Measurements from ENCODE around the gene SLC26A6. TPM values are rescaled to one million over a fixed set of nuclear protein-coding genes. Genes with fewer than 3 reads are reported as not detected.

Gene SLC26A6
- total RNA-seq, 1 donor from 2014 or later, result 76.1 TPM

DNA sequence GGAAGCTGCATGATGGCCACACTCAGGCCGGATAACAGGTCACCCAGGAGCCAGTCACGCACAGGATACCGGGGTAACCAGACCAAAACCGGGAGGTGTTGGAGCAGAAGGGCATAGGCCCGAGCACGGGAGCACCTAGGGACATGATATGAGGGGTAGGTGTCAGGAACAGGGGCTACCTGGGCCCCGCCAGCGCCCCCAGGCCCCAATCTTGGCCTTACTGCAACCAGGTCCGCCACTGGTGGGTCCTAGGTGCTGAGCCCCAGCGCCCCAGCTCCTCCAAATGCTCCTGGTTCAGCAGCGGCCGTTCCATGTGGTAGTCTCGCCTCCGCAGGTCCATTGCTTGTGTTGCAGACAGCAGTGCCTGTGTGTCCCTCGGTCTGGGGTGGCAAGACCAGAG, 2.0 kb downstream of the SLC26A6 start:
- no peak for DNase-seq (ENCODE audit: low spot score)
- no peak overlapping the region for H3K27ac Mint-ChIP-seq (ENCODE audit: unreplicated experiment)
- no peak overlapping the region for H3K4me3 Mint-ChIP-seq (ENCODE audit: unreplicated experiment)
- TF ChIP-seq, protein P1, sequence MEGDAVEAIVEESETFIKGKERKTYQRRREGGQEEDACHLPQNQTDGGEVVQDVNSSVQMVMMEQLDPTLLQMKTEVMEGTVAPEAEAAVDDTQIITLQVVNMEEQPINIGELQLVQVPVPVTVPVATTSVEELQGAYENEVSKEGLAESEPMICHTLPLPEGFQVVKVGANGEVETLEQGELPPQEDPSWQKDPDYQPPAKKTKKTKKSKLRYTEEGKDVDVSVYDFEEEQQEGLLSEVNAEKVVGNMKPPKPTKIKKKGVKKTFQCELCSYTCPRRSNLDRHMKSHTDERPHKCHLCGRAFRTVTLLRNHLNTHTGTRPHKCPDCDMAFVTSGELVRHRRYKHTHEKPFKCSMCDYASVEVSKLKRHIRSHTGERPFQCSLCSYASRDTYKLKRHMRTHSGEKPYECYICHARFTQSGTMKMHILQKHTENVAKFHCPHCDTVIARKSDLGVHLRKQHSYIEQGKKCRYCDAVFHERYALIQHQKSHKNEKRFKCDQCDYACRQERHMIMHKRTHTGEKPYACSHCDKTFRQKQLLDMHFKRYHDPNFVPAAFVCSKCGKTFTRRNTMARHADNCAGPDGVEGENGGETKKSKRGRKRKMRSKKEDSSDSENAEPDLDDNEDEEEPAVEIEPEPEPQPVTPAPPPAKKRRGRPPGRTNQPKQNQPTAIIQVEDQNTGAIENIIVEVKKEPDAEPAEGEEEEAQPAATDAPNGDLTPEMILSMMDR (IDR thresholded peaks at IDR 0.05; ENCODE audit: unreplicated experiment), result no peak
- H3K36me3 Mint-ChIP-seq (ENCODE audit: low read depth, unreplicated experiment), result peaks cover 24% of the 10 kb centered on the region
- H3K9me3 Mint-ChIP-seq (ENCODE audit: unreplicated experiment), result no peaks in the 10 kb centered on the region
- H3K4me1 Mint-ChIP-seq (ENCODE audit: unreplicated experiment), result peaks cover 28% of the 10 kb centered on the region
- H3K27me3 Mint-ChIP-seq (ENCODE audit: unreplicated experiment), result peaks cover 15% of the 10 kb centered on the region

DNA sequence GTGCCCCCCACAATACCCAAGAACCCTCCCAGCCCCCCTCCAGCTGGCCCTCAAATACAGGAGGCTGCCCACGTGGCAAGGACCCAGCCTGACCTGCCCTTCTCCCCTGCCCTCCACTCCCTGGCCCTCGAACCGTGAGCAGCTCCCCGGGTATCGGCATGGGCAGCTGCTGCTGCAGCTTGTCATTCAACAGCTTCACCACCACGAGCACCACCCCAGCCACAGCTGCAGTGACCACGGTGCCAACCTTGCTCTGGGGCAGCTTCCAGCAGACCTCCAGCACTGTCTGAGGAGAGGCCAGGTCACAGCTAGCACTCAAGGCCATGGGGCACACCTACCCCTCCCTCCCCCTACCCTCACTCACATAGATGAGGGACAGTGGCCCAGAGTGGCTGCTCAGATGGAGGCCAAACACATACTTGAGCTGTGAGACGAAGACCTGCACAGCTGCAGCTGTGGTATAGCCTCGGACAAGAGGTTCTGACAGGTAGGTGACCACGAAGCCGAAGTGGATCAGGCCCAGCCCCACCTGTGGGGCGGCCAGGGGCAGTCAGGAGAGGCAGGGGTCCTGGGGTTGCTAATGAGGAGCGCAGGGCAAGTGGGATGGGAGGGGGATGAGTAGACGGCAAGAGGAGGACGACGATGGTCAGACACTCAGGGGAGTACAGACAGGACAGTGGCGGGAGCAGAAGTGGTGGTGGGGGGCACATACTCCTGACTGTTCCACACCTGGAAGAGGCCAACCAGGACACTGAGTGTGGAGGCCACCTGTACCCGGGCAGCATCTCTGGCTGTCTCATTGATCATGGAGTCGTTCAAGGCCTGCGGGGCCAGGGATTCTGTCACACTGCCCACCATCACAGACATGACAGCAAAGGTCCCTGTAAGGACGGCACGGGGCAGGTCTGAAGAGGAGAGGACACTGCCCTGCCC, 3.5 kb downstream of the SLC26A6 start:
- no peak overlapping the region for H3K4me3 Mint-ChIP-seq (ENCODE audit: unreplicated experiment)
- peaks cover 32% of the 10 kb centered on the region for H3K36me3 Mint-ChIP-seq (ENCODE audit: low read depth, unreplicated experiment)
- no peaks in the 10 kb centered on the region for H3K9me3 Mint-ChIP-seq (ENCODE audit: unreplicated experiment)
- H3K27ac Mint-ChIP-seq (ENCODE audit: unreplicated experiment), result no peak overlapping the region
- H3K27me3 Mint-ChIP-seq (ENCODE audit: unreplicated experiment), result peaks cover 14% of the 10 kb centered on the region
- no peak for DNase-seq (ENCODE audit: low spot score)
- peaks cover 13% of the 10 kb centered on the region for H3K4me1 Mint-ChIP-seq (ENCODE audit: unreplicated experiment)
- TF ChIP-seq, protein P1 (IDR thresholded peaks at IDR 0.05; ENCODE audit: unreplicated experiment), result no peak

DNA sequence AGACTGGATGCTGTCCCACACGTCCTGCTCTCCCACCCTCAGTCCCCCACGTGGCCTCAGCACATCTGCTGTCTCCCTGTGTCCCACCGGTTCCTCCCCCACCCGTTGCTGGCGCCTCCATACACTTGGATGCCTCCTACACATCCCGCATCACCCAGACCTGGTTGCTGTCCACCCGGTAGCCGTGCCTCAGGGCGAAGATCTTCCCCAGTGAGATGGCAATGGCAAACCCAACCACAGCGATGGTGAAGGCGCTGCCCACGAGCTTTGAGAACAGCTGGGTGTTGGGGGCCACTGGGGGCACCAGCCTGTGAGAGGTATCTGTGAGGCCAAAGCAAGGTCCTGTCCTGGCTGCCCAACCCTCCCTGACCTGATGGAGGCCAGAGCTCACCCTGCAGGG, 4.4 kb downstream of the SLC26A6 start:
- Mint-ChIP-seq H3K27me3 (ENCODE audit: unreplicated experiment) (peaks cover 11% of the 10 kb centered on the region), H3K27ac (ENCODE audit: unreplicated experiment) (no peak overlapping the region), H3K36me3 (ENCODE audit: low read depth, unreplicated experiment) (peaks cover 39% of the 10 kb centered on the region), H3K4me1 (ENCODE audit: unreplicated experiment) (peaks cover 6% of the 10 kb centered on the region), H3K4me3 (ENCODE audit: unreplicated experiment) (no peak overlapping the region), H3K9me3 (ENCODE audit: unreplicated experiment) (no peaks in the 10 kb centered on the region)
- TF ChIP-seq, protein P1 (IDR thresholded peaks at IDR 0.05; ENCODE audit: unreplicated experiment), result no peak
- no peak for DNase-seq (ENCODE audit: low spot score)

DNA sequence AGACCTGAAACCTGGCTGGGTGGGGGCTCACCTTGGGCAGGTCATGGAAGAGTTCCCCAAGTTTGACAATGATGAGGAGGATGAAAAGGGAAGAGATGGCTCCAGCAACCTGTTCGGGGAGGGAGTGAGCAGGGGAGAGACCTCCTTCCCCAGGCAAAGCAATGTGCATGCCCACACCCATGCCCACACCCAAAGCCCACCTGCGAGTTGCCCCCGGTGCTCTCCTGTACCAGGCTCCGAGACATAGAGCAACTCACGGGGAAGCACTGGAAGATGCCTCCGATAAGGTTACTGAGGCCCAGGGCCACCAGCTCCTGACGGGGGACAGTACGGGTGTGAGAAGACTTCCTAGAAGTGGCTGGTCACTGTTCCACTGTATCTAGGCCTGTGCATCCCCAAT, 4.9 kb downstream of the SLC26A6 start:
- H3K9me3 Mint-ChIP-seq (ENCODE audit: unreplicated experiment), result no peaks in the 10 kb centered on the region
- TF ChIP-seq, protein P1 (IDR thresholded peaks at IDR 0.05; ENCODE audit: unreplicated experiment), result no peak
- H3K27me3 Mint-ChIP-seq (ENCODE audit: unreplicated experiment), result peaks cover 16% of the 10 kb centered on the region
- peaks cover 39% of the 10 kb centered on the region for H3K36me3 Mint-ChIP-seq (ENCODE audit: low read depth, unreplicated experiment)
- peaks cover 6% of the 10 kb centered on the region for H3K4me1 Mint-ChIP-seq (ENCODE audit: unreplicated experiment)
- DNase-seq (ENCODE audit: low spot score), result no peak
- no peak overlapping the region for H3K27ac Mint-ChIP-seq (ENCODE audit: unreplicated experiment)
- no peak overlapping the region for H3K4me3 Mint-ChIP-seq (ENCODE audit: unreplicated experiment)

DNA sequence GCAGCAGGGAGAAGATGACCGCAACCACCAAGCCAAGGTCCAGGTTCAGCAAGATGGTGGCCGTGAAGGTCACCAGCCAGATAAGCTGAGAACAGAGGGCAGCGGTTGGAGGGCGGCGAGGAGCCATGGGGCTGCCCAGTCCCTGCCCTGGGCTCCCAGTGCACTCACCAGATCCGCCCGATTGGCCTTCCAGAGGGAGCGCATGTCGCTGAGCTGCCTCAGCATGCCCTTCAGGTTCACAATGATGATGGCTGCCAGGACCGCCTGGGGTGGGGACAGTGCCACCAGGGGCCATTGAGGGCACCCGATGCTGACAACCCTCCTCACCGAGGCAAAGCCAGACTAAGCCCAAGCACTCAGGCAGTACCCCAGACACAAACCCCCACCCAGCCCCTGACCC, 5.4 kb downstream of the SLC26A6 start:
- peaks cover 41% of the 10 kb centered on the region for H3K36me3 Mint-ChIP-seq (ENCODE audit: low read depth, unreplicated experiment)

More for the DNA sequence above, 5.4 kb downstream of the SLC26A6 start:
- no peak overlapping the region for H3K27ac Mint-ChIP-seq (ENCODE audit: unreplicated experiment)
- DNase-seq (ENCODE audit: low spot score), result no peak
- H3K27me3 Mint-ChIP-seq (ENCODE audit: unreplicated experiment), result peaks cover 16% of the 10 kb centered on the region
- TF ChIP-seq, protein P1 (IDR thresholded peaks at IDR 0.05; ENCODE audit: unreplicated experiment), result no peak
- peaks cover 7% of the 10 kb centered on the region for H3K4me1 Mint-ChIP-seq (ENCODE audit: unreplicated experiment)
- H3K4me3 Mint-ChIP-seq (ENCODE audit: unreplicated experiment), result no peak overlapping the region
- H3K9me3 Mint-ChIP-seq (ENCODE audit: unreplicated experiment), result no peaks in the 10 kb centered on the region
